GM13976 (cell line): Measurements from ENCODE around the gene LIMCH1.

Experiments
- DNase-seq: peaks from one replicate; pipeline ENCODE4 v3.0.0; 2012; ENCODE audit warnings: low spot score
- CTCF ChIP-seq: IDR thresholded peaks from 2 replicates; pipeline ENCODE4 v1.5.1; 2012; ENCODE audit warnings: borderline replicate concordance, mild to moderate bottlenecking; ENCODE audit not compliant: insufficient read depth; ENCODE audit errors: extremely low read depth, missing control alignments, control extremely low read depth
- in situ Hi-C: fragments of 300-500 bp; cut with MboI; formaldehyde crosslinking; loops from one replicate; pipeline ENCODE4 v1.12.0; 2022; ENCODE audit warnings: low sequenced_read_pairs, mixed read lengths, inconsistent platforms; ENCODE audit not compliant: unreplicated experiment

The LIMCH1 gene

GRCh38 chr4:41579526-41579925, 41.6 kb downstream of the LIMCH1 start:
- TF ChIP-seq CTCF, result no peak
- DNase-seq, result no peak
- in situ Hi-C loops, result no loop called here

- in situ Hi-C loops, result no loop called here
- no peak for DNase-seq
- no peak for TF ChIP-seq CTCF
Observed at GRCh38 chr4:41580007-41580406, 42.0 kb downstream of the LIMCH1 start.

GRCh38 chr4:41586675-41587225, 48.8 kb downstream of the LIMCH1 start:
- in situ Hi-C loops, result no loop called here
- no peak for TF ChIP-seq CTCF
- DNase-seq, result no peak

GRCh38 chr4:41587286-41587685, 49.3 kb downstream of the LIMCH1 start:
- DNase-seq, result no peak
- in situ Hi-C loops, result no loop called here

GRCh38 chr4:41590591-41590990, 52.6 kb downstream of the LIMCH1 start:
- DNase-seq, result no peak
- TF ChIP-seq CTCF, result no peak
- in situ Hi-C loops, result no loop called here

More at GRCh38 chr4:41587286-41587685, 49.3 kb downstream of the LIMCH1 start:
- no peak for TF ChIP-seq CTCF

GRCh38 chr4:41594432-41594831, 56.5 kb downstream of the LIMCH1 start:
- in situ Hi-C loops, result no loop called here
- no peak for TF ChIP-seq CTCF

GRCh38 chr4:41597494-41597893, 59.5 kb downstream of the LIMCH1 start:
- DNase-seq, result no peak
- in situ Hi-C loops, result no loop called here
- no peak for TF ChIP-seq CTCF

More at GRCh38 chr4:41594432-41594831, 56.5 kb downstream of the LIMCH1 start:
- DNase-seq, result no peak
